ENCODE results near the gene L3MBTL4. TPM values are rescaled to one million over a fixed set of nuclear protein-coding genes. Genes with fewer than 3 reads are reported as not detected.

The L3MBTL4 gene
- total RNA-seq, 1 experiment from 2014 or later: not detected

DNA sequence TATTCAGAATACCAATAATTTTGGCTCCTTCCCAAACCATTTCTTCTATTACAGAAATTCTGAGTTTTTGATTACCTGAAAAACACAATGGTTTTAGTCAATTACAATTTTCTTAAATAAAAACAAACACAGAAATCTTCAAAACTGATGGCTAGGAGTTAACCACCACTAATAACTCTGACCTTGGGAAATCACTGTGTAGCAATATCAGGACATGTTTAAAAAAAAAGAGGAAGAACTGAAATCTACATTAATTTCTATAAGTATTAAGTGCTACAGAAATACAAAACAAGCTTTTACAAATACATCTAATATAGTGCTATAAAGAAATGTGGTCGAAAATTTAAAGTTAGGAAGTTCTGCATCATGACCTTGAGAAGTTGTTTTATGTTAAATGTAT is 14.9 kb downstream of the L3MBTL4 start:
- no peak for DNase-seq (ENCODE audit: low read depth, low spot score)
- Histone ChIP-seq H3K9me3 (ENCODE audit: control insufficient read depth in 1 of 2, insufficient read depth in 1 of 2, low read depth in 1 of 2, low read length in 2 of 2) (peaks cover 10 to 21% of the 10 kb centered on the region in 2 experiments; a peak in 2 of 4 replicates), H3K9ac (ENCODE audit: low read length) (no peak overlapping the region), H3K4me1 (ENCODE audit: control insufficient read depth in 1 of 2, insufficient read depth in 2 of 2, low read length in 2 of 2) (no peaks in the 10 kb centered on the region), H3K4me3 (replicated peaks in 1 of 2; ENCODE audit: low read depth in 1 of 2, low read length in 2 of 2) (no peak overlapping the region), H3K27me3 (ENCODE audit: insufficient read depth, low read length) (no peaks in the 10 kb centered on the region), H3K36me3 (ENCODE audit: control insufficient read depth in 1 of 2, insufficient read depth in 2 of 2, low read length in 2 of 2) (no peaks in the 10 kb centered on the region; a peak in 1 of 4 replicates), H3K4me2 (ENCODE audit: low read length) (no peak overlapping the region), H4K20me1 (ENCODE audit: insufficient read depth) (no peaks in the 10 kb centered on the region), H2AFZ (ENCODE audit: low read depth, low read length, poor library complexity, severe bottlenecking) (no peak overlapping the region), H3K27ac (ENCODE audit: low read depth, low read length) (no peak overlapping the region), H3K9me2 (ENCODE audit: insufficient read depth) (no peaks in the 10 kb centered on the region), H3K79me2 (ENCODE audit: insufficient read depth, low read length) (no peaks in the 10 kb centered on the region)
- no peak for ATAC-seq
- RAD21 ChIA-PET (ENCODE audit: low non-redundant PET in 1 of 2, low total read pairs in 2 of 2, uncharacterized antibody in 2 of 2, unreplicated experiment in 2 of 2): no interaction called here
- TF ChIP-seq, protein P1, sequence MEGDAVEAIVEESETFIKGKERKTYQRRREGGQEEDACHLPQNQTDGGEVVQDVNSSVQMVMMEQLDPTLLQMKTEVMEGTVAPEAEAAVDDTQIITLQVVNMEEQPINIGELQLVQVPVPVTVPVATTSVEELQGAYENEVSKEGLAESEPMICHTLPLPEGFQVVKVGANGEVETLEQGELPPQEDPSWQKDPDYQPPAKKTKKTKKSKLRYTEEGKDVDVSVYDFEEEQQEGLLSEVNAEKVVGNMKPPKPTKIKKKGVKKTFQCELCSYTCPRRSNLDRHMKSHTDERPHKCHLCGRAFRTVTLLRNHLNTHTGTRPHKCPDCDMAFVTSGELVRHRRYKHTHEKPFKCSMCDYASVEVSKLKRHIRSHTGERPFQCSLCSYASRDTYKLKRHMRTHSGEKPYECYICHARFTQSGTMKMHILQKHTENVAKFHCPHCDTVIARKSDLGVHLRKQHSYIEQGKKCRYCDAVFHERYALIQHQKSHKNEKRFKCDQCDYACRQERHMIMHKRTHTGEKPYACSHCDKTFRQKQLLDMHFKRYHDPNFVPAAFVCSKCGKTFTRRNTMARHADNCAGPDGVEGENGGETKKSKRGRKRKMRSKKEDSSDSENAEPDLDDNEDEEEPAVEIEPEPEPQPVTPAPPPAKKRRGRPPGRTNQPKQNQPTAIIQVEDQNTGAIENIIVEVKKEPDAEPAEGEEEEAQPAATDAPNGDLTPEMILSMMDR (IDR thresholded peaks at IDR 0.05 in 2 of 3, conservative IDR thresholded peaks at IDR 0.05 in 1 of 3; ENCODE audit: borderline replicate concordance in 1 of 3, insufficient read depth in 1 of 3, low read depth in 2 of 3, low read length in 2 of 3): no peak
- TF ChIP-seq SP1 (IDR thresholded peaks at IDR 0.05; ENCODE audit: low read depth) (no peak), FOSL1 (IDR thresholded peaks at IDR 0.05; ENCODE audit: low read depth) (no peak), EZH2 (IDR thresholded peaks at IDR 0.05) (no peak), YY1 (IDR thresholded peaks at IDR 0.05; ENCODE audit: extremely low read depth, insufficient replicate concordance, low read depth, low read length) (no peak), EZH2phosphoT487 (IDR thresholded peaks at IDR 0.05; ENCODE audit: borderline replicate concordance) (no peak), SIN3A (IDR thresholded peaks at IDR 0.05; ENCODE audit: low read depth) (no peak), TCF7L2 (IDR thresholded peaks at IDR 0.05; ENCODE audit: borderline replicate concordance, extremely low read depth, insufficient read depth, insufficient read length) (no peak), ZFX (IDR thresholded peaks at IDR 0.05) (no peak), POLR2AphosphoS5 (IDR thresholded peaks at IDR 0.05; ENCODE audit: low read depth, low read length) (no peak), ELF1 (IDR thresholded peaks at IDR 0.05; ENCODE audit: borderline replicate concordance, low read depth) (no peak), POLR2A (IDR thresholded peaks at IDR 0.05; ENCODE audit: borderline replicate concordance, extremely low read depth, insufficient read depth, insufficient read length) (no peak), CBX3 (IDR thresholded peaks at IDR 0.05; ENCODE audit: low read depth) (no peak)
- TF ChIP-seq, protein P2, sequence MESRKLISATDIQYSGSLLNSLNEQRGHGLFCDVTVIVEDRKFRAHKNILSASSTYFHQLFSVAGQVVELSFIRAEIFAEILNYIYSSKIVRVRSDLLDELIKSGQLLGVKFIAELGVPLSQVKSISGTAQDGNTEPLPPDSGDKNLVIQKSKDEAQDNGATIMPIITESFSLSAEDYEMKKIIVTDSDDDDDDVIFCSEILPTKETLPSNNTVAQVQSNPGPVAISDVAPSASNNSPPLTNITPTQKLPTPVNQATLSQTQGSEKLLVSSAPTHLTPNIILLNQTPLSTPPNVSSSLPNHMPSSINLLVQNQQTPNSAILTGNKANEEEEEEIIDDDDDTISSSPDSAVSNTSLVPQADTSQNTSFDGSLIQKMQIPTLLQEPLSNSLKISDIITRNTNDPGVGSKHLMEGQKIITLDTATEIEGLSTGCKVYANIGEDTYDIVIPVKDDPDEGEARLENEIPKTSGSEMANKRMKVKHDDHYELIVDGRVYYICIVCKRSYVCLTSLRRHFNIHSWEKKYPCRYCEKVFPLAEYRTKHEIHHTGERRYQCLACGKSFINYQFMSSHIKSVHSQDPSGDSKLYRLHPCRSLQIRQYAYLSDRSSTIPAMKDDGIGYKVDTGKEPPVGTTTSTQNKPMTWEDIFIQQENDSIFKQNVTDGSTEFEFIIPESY (IDR thresholded peaks at IDR 0.05; ENCODE audit: extremely low read depth, insufficient replicate concordance, low read length): no peak
- CTCF ChIA-PET: no interaction called here
- POLR2A ChIA-PET: no interaction called here
- intact Hi-C loops (cut with micrococcal nuclease): no loop called here
- no TSS peak for BruUV-seq (replicated peaks)
